ENCODE data around the gene MAPKBP1. TPM values are rescaled to one million over a fixed set of nuclear protein-coding genes. Genes with fewer than 3 reads are reported as not detected.
A peak's percentile ranks its signal among the peaks of the same experiment; 100 is the strongest.

MAPKBP1 gene
- total and polyA plus RNA-seq, 2 of the 8 experiments (the other 6 are each of a cell fraction or from before 2014, with no cell fraction given) = 4.3 to 11.3 TPM

GRCh38 chr15:41732483-41732882, 41.8 kb upstream of the MAPKBP1 start:
- Histone ChIP-seq H3K36me3 (ENCODE audit: control insufficient read depth in 2 of 4, insufficient read depth in 4 of 4, low read length in 3 of 4) (peaks cover 9 to 35% (median 18%) of the 10 kb centered on the region in 4 experiments; a peak in 7 of 8 replicates), H3K79me2 (ENCODE audit: control insufficient read depth in 1 of 2, insufficient read depth in 2 of 2, low read length in 2 of 2) (no peaks in the 10 kb centered on the region), H3K56ac (replicated peaks; ENCODE audit: insufficient read length, low read depth, low read length) (no peak overlapping the region), H3K9me3 (ENCODE audit: insufficient read depth in 2 of 2, low read depth in 1 of 2, low read length in 1 of 2) (no peaks in the 10 kb centered on the region), H3K27me3 (replicated peaks in 1 of 4; ENCODE audit: control insufficient read depth in 3 of 4, extremely low read depth in 1 of 4, insufficient read depth in 3 of 4, low read length in 3 of 4) (no peaks in the 10 kb centered on the region), H2BK120ac (replicated peaks; ENCODE audit: low read depth, low read length) (no peak overlapping the region), H4K5ac (ENCODE audit: insufficient read length, low read depth, low read length) (no peak overlapping the region), H3K27ac (ENCODE audit: low read depth, low read length) (no peak overlapping the region), H2BK5ac (ENCODE audit: low read depth, low read length) (no peak overlapping the region), H3K4me1 (replicated peaks in 1 of 4; ENCODE audit: control insufficient read depth in 3 of 4, insufficient read depth in 4 of 4, low read length in 3 of 4) (no peaks in the 10 kb centered on the region), H4K8ac (ENCODE audit: extremely low read depth, insufficient read depth, low read length) (no peak overlapping the region), H3K23ac (ENCODE audit: insufficient read length) (no peak overlapping the region), H4K91ac (replicated peaks; ENCODE audit: insufficient read length, low read length) (no peak overlapping the region), H2AFZ (ENCODE audit: low read length) (no peak overlapping the region), H3K79me1 (ENCODE audit: low read depth, low read length) (no peaks in the 10 kb centered on the region), H3K4me2 (ENCODE audit: insufficient read depth in 1 of 2, low read depth in 2 of 2, low read length in 2 of 2) (no peak overlapping the region), H3K4me3 (ENCODE audit: extremely low read depth in 1 of 4, insufficient read depth in 2 of 4, low read depth in 3 of 4, low read length in 4 of 4) (no peak overlapping the region), H3K14ac (ENCODE audit: insufficient read length) (no peak overlapping the region), H2BK12ac (ENCODE audit: low read depth, low read length) (no peak overlapping the region), H2BK15ac (ENCODE audit: low read length) (no peak overlapping the region), H4K20me1 (replicated peaks in 1 of 2; ENCODE audit: control insufficient read depth in 1 of 2, insufficient read depth in 2 of 2, low read length in 2 of 2) (peaks cover 0 to 2% of the 10 kb centered on the region in 2 experiments), H3K4ac (replicated peaks; ENCODE audit: insufficient read length, low read depth, low read length) (no peak overlapping the region), H3K9ac (replicated peaks in 1 of 4; ENCODE audit: extremely low read depth in 1 of 4, low read depth in 3 of 4, low read length in 3 of 4) (no peak overlapping the region), H2BK20ac (ENCODE audit: low read length) (no peak overlapping the region), H2AK5ac (ENCODE audit: low read depth, low read length) (no peak overlapping the region), H3K23me2 (ENCODE audit: low read depth, low read length) (no peaks in the 10 kb centered on the region), H3K18ac (ENCODE audit: extremely low read depth, low read length) (no peak overlapping the region)
- ChIA-PET POLR2A (ENCODE audit: partially characterized antibody) (no interaction called here), CTCF (ENCODE audit: partially characterized antibody) (no interaction called here)
- WGBS, 2 experiments (ENCODE audit: extremely low coverage in 1 of 2, insufficient coverage in 1 of 2, insufficient read length in 1 of 2, insufficient replicate concordance in 2 of 2, low coverage in 1 of 2, low lambda C conversion rate in 2 of 2, missing lambda C conversion rate in 1 of 2) = 87% methylated on average over 1 of the region's 1 CpG; no CpG with 5 or more reads in 1 of the 2 experiments
- DNase-seq (ENCODE audit: low read depth in 1 of 2, low spot score in 2 of 2) (no peak), FAIRE-seq (no peak)
- no peak for TF ChIP-seq SAP30 (IDR thresholded peaks at IDR 0.05; ENCODE audit: insufficient read depth, insufficient replicate concordance, low read length)
- TF ChIP-seq BACH1 (IDR thresholded peaks at IDR 0.05; ENCODE audit: low read length) = no peak
- TF ChIP-seq MAFK (IDR thresholded peaks at IDR 0.05; ENCODE audit: low read depth, low read length) = peak; percentile 45; the same call in 1 of the 2 replicates

Data from H1 (cell line).